Measurements from ENCODE around the gene A2M. TPM values are rescaled to one million over a fixed set of nuclear protein-coding genes. Genes with fewer than 3 reads are reported as not detected.

Gene A2M
- total RNA-seq, 1 experiment from 2014 or later = 1.9 TPM

GRCh38 chr12:9091891-9092598 is 23.7 kb downstream of the A2M start (continued):
- TF ChIP-seq FOXJ3 (CRISPR knock-in tag; IDR thresholded peaks at IDR 0.05; ENCODE audit: borderline replicate concordance) (no peak), ATF3 (CRISPR knock-in tag; conservative IDR thresholded peaks at IDR 0.05) (no peak), NR1H2 (CRISPR knock-in tag; IDR thresholded peaks at IDR 0.05) (no peak), AFF4 (CRISPR knock-in tag; IDR thresholded peaks at IDR 0.05; ENCODE audit: borderline replicate concordance) (no peak)

GRCh38 chr12:9090220-9090619 is 25.5 kb downstream of the A2M start:
- ATAC-seq (no peak), DNase-seq (ENCODE audit: low spot score) (no peak)
- Mint-ChIP-seq H3K27me3 (ENCODE audit: low read depth) (peaks cover 3% of the 10 kb centered on the region; the same call in 1 of the 2 replicates), H3K9me3 (peaks cover 6% of the 10 kb centered on the region), H3K27ac (no peak overlapping the region), H3K4me1 (0 out of 2 replicates have a peak, but pooled peaks cover 3% of the 10 kb centered on the region), H3K36me3 (no peaks in the 10 kb centered on the region), H3K4me3 (no peak overlapping the region)
- ChIA-PET CTCF (no interaction called here), POLR2A (no interaction called here)
- TF ChIP-seq FOXJ3 (CRISPR knock-in tag; IDR thresholded peaks at IDR 0.05; ENCODE audit: borderline replicate concordance) = no peak
- TF ChIP-seq RELA (CRISPR knock-in tag; IDR thresholded peaks at IDR 0.05; ENCODE audit: borderline replicate concordance) = no peak
- TF ChIP-seq MLX (CRISPR knock-in tag; IDR thresholded peaks at IDR 0.05) = no peak
- TF ChIP-seq ZNF425 (CRISPR knock-in tag; conservative IDR thresholded peaks at IDR 0.05) = no peak
- TF ChIP-seq CBFB (CRISPR knock-in tag; IDR thresholded peaks at IDR 0.05; ENCODE audit: low read depth) = no peak
- TF ChIP-seq E2F4 (CRISPR knock-in tag; IDR thresholded peaks at IDR 0.05; ENCODE audit: borderline replicate concordance, low read depth) = no peak

GRCh38 chr12:9087087-9087835 is 28.5 kb downstream of the A2M start:
- CTCF ChIA-PET = no interaction called here
- no peak overlapping the region for H3K27ac Mint-ChIP-seq
- peaks cover 29% of the 10 kb centered on the region for H3K9me3 Mint-ChIP-seq
- POLR2A ChIA-PET = no interaction called here
- peaks cover 4% of the 10 kb centered on the region; the same call in 1 of the 2 replicates for H3K27me3 Mint-ChIP-seq (ENCODE audit: low read depth)
- ATAC-seq (no peak), DNase-seq (ENCODE audit: low spot score) (no peak)
- H3K4me1 Mint-ChIP-seq = 0 out of 2 replicates have a peak, but pooled peaks cover 3% of the 10 kb centered on the region
- H3K4me3 Mint-ChIP-seq = no peak overlapping the region
- peaks cover 17% of the 10 kb centered on the region for H3K36me3 Mint-ChIP-seq
- no peak for TF ChIP-seq USF2 (CRISPR knock-in tag; IDR thresholded peaks at IDR 0.05)
- no peak for TF ChIP-seq ETV6 (CRISPR knock-in tag; IDR thresholded peaks at IDR 0.05)
- TF ChIP-seq FOXP4 (CRISPR knock-in tag; IDR thresholded peaks at IDR 0.05) = no peak
- TF ChIP-seq NR2C2 (CRISPR knock-in tag; IDR thresholded peaks at IDR 0.05) = no peak
- no peak for TF ChIP-seq KAT7 (CRISPR knock-in tag; IDR thresholded peaks at IDR 0.05; ENCODE audit: borderline replicate concordance)
- TF ChIP-seq CDX4 (CRISPR knock-in tag; IDR thresholded peaks at IDR 0.05; ENCODE audit: borderline replicate concordance) = no peak
- TF ChIP-seq ELF4 (CRISPR knock-in tag; IDR thresholded peaks at IDR 0.05; ENCODE audit: low read depth) = no peak
- TF ChIP-seq SP1 (CRISPR knock-in tag; conservative IDR thresholded peaks at IDR 0.05) = no peak

All from WTC11 (cell line).